GM12864 (cell line): ENCODE data around the gene SSBP3.

ENCODE experiments used
- DNase-seq: peaks from one replicate; pipeline ENCODE4 v3.0.0-alpha.2; 2011; ENCODE audit warnings: low read depth
- H3K4me3 ChIP-seq: 2 replicates; pipeline ENCODE4 v1.5.1; 2011; ENCODE audit warnings: mild to moderate bottlenecking, low read depth, low read length, control low read depth
- CTCF ChIP-seq: IDR thresholded peaks from 2 replicates; pipeline ENCODE4 v1.5.1; 2011; ENCODE audit warnings: low read depth, mild to moderate bottlenecking, moderate library complexity, low read length, control low read depth, inconsistent platforms; ENCODE audit errors: missing control alignments

Gene SSBP3

DNA sequence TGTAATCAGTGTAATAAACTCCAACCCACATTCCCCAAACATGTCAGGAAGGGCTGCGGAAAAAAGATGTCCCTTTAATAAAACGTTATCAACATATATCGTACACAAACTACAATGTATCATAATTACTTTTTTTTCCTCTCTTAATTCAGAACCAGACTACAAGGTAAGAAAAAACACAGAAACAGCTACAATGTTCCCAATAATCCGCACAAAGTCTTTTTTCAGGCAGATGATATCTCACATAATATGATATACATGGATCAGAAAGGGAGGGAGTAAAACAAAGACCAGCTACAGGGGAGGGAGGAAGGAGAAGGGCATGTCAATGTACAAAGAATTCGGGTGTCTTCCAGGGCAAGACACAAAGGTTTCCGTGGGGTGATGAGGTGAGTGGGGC is 180.8 kb downstream of the SSBP3 start:
- no peak overlapping the region for H3K4me3 ChIP-seq
- TF ChIP-seq CTCF = no peak
- no peak for DNase-seq

- no peak for TF ChIP-seq CTCF
- no peak overlapping the region for H3K4me3 ChIP-seq
- no peak for DNase-seq
Observed at GRCh38 chr1:54224233-54224632, 182.0 kb downstream of the SSBP3 start.

DNA sequence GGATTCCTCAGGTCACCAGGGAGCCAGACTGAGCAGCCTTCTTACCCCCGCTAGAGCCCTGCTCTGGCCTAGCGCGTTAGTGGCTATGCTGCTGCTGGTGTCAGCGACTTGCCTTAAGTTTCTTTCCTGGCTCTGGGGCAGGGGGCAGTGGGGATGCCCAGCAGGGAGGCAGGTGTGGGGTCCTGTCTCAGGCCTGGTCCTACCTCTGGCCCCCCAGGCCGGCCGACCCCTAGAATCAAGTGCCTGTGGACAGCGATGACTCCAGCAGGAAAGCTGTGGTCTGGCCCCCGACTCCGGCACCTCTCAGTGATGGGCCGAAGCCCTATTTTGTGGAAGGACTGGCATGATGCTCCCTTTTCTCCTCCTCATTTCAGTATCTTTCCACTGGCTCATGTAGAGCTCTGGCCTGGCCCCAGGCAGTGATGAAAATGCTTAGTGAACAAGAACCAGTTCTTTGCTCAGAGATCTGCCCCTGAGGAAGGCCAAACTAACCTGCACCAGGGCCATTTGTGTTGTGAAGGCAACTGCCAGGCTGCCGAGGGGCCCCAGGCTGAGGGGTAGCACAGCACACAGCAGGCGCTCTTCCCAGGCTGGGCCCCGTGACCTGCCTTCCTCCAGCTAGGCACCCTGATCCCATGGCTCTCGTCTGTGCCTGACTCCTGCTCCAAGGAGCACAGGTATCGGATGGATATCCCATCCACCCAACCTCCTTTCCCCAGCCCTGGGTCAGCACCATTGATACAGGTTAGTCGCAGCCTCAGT is 182.6 kb downstream of the SSBP3 start:
- no peak for TF ChIP-seq CTCF
- H3K4me3 ChIP-seq = no peak overlapping the region

GRCh38 chr1:54222711-54223110 is 183.5 kb downstream of the SSBP3 start:
- no peak for DNase-seq
- TF ChIP-seq CTCF = no peak

More for the DNA sequence above, 182.6 kb downstream of the SSBP3 start:
- DNase-seq = no peak

DNA sequence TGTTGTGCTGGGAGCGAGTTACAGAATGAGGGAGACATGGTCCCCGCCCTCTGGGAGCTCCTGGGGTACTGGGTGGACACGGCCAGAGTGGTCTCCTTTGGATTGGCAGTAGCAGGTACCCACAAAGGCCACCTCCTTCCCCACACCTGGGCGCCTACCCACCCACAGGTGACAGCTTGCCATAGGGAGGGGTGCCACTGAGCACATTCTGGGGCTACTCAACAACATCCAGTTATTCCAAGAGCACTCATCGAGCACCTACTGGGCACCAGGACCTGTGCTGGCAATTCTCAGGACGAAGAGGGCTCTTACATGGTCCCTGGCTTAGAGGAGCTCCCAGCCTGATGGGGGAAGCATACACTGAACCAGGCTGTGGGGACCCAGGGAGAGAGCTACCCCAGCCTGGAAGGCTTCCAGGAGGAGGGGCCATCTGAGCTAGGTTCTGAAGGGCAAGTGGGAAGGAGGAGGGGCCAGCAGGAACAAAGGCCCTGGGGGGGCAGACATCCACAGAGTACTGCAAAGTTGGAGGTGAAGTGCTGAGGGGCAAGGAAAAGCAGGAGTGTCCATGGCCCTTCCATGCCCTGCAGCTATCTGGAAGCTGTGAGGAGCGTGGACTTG is 184.2 kb downstream of the SSBP3 start:
- TF ChIP-seq CTCF = no peak
- no peak overlapping the region for H3K4me3 ChIP-seq
- DNase-seq = no peak

More at GRCh38 chr1:54222711-54223110, 183.5 kb downstream of the SSBP3 start:
- no peak overlapping the region for H3K4me3 ChIP-seq

DNA sequence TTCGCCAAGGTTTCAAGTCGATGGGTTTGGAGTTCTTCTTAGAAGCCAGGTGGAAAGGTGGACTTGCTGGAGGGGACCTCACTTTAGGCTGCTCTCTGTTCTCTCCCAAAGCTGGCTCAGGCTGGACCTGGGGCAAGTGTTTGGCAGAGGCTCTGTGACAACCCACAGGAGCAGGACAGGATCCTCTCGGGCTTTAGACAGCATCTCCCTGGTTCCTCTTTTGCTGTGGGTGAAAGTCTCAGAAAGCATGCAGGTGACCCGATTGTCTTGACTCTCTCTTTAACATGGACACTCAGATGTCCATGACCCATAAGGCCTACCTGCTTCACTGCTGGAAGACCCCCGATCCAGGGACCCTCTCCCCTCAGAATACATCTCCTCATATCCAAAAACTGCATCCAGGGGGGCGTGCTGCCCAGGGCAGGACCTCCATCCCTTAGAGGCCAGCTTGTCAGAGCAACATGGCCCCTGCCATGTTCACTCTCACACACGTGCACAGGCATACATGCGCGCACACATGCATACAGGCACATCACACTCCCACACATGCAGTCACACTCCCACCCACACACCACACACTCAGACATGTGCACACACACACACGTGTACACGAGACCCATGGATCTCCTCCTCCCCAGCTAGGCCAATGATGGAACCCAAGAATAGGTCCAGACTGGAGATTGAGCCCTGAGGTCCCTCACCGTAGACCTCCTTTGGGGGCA is 184.9 kb downstream of the SSBP3 start:
- no peak overlapping the region for H3K4me3 ChIP-seq
- no peak for TF ChIP-seq CTCF
- no peak for DNase-seq
